HepG2 (cell line): ENCODE measurements around the gene GALNT12. TPM values are rescaled to one million over a fixed set of nuclear protein-coding genes. Genes with fewer than 3 reads are reported as not detected.

Experiments
- ATAC-seq: fragments of 200-7000 bp; cut with Tn5 transposase; 3 replicates; pipeline ENCODE4 v1.9.1; 2020; ENCODE audit warnings: mild to moderate bottlenecking, moderate library complexity
- BruUV-seq: library from RNA; stranded (reverse); fragments of 400-500 nt; replicated peaks from 2 replicates; lab custom pipeline; 2021; lab: Mats Ljungman, UMichigan
- CTCF ChIA-PET: fragments of 300-600 bp; formaldehyde crosslinking; extraction: SDS; loops from one replicate; lab custom pipeline; 2021; ENCODE audit warnings: low total read pairs, inconsistent platforms, low intra/inter-chr PET ratio; lab: Yijun Ruan, JAX
- POLR2A ChIA-PET: fragments of 350-600 bp; sonication (Branson Sonifier 250); formaldehyde crosslinking; loops from one replicate; lab custom pipeline; 2020; ENCODE audit warnings: antibody characterized with exemption, inconsistent platforms; lab: Yijun Ruan, JAX
- DNase-seq: peaks from one replicate; pipeline ENCODE4 v3.0.0-alpha.2; 2015; ENCODE audit warnings: low spot score
- FAIRE-seq: peaks from 3 replicates; lab custom pipeline; 2011; peaks lifted over from hg19 to GRCh38; lab: Jason Lieb, UNC
- H2AFZ ChIP-seq: one replicate; pipeline ENCODE4 v1.6.1; 2011; ENCODE audit warnings: low read length, inconsistent platforms
- H3K27ac ChIP-seq: fragments of 300-600 bp; 3 replicates; pipeline ENCODE4 v1.8.0; 2011; ENCODE audit warnings: mixed run types, mild to moderate bottlenecking, mixed read lengths, low read length, inconsistent platforms; ENCODE audit not compliant: insufficient read depth; ENCODE audit errors: extremely low read length
- H3K27me3 ChIP-seq, 2 experiments: fragments of 200-600 bp in 1 of 2; 2 replicates in 1 of 2; 3 replicates in 1 of 2; pipeline versions ENCODE4 v1.6.0 to v1.8.0; 2011; ENCODE audit warnings: low read length in 2 of 2, mild to moderate bottlenecking in 2 of 2, moderate library complexity in 2 of 2, inconsistent platforms in 1 of 2; ENCODE audit not compliant: insufficient read depth in 2 of 2, control insufficient read depth in 1 of 2
- H3K36me3 ChIP-seq, 2 experiments: fragments of 200-600 bp in 1 of 2; replicated peaks in 1 of 2; 2 replicates in 1 of 2; 3 replicates in 1 of 2; pipeline versions ENCODE4 v1.5.1 to v1.8.0; 2011; ENCODE audit warnings: low read length in 2 of 2, inconsistent platforms in 1 of 2; ENCODE audit not compliant: insufficient read depth in 2 of 2, control insufficient read depth in 1 of 2
- H3K4me1 ChIP-seq: 2 replicates; pipeline ENCODE4 v1.5.1; 2012; ENCODE audit warnings: low read length, inconsistent platforms; ENCODE audit not compliant: insufficient read depth
- H3K4me2 ChIP-seq: 2 replicates; pipeline ENCODE4 v1.6.0; 2011; ENCODE audit warnings: low read depth, low read length, inconsistent platforms
- H3K4me3 ChIP-seq, 3 experiments: fragments of 200-600 bp in 1 of 3; sonication (generic), shearing (Covaris generic) in 1 of 3; replicated peaks in 1 of 3; 2 replicates each; pipeline ENCODE4 v1.5.1; 2011 to 2016; ENCODE audit warnings: low read length in 3 of 3, inconsistent platforms in 2 of 3, low read depth in 2 of 3, mild to moderate bottlenecking in 2 of 3, control low read depth in 1 of 3, mixed read lengths in 1 of 3; ENCODE audit not compliant: insufficient read depth in 1 of 3
- H3K79me2 ChIP-seq: one replicate; pipeline ENCODE4 v1.6.1; 2011; ENCODE audit warnings: low read length, inconsistent platforms; ENCODE audit not compliant: insufficient read depth
- H3K9ac ChIP-seq: 2 replicates; pipeline ENCODE4 v1.6.0; 2011; ENCODE audit warnings: mild to moderate bottlenecking, low read depth, low read length, inconsistent platforms; ENCODE audit not compliant: insufficient read depth
- H3K9me3 ChIP-seq: 2 replicates; pipeline ENCODE4 v1.5.1; 2012; ENCODE audit warnings: mild to moderate bottlenecking, low read length
- H4K20me1 ChIP-seq: 2 replicates; pipeline ENCODE4 v1.6.0; 2011; ENCODE audit warnings: inconsistent platforms, mild to moderate bottlenecking, low read length, moderate library complexity; ENCODE audit not compliant: insufficient read depth
- BRD4 ChIP-seq: sonication (generic); formaldehyde crosslinking; IDR thresholded peaks from 2 replicates; pipeline ENCODE4 v1.4.0; 2020; ENCODE audit warnings: missing genetic modification reagents
- CSRNP1 ChIP-seq: sonication (generic); formaldehyde crosslinking; IDR thresholded peaks from 2 replicates; pipeline ENCODE4 v1.8.1; 2023; ENCODE audit warnings: mild to moderate bottlenecking, missing genetic modification reagents
- GLI4 ChIP-seq: sonication (generic); formaldehyde crosslinking; IDR thresholded peaks from 2 replicates; pipeline ENCODE4 v1.5.1; 2020; ENCODE audit warnings: missing genetic modification reagents, mild to moderate bottlenecking, moderate library complexity, borderline replicate concordance
- MIER2 ChIP-seq: IDR thresholded peaks from 2 replicates; pipeline ENCODE4 v1.6.1; 2016; ENCODE audit warnings: missing biosample characterization, missing genetic modification reagents
- PBX3 ChIP-seq: sonication (generic); formaldehyde crosslinking; IDR thresholded peaks from 2 replicates; pipeline ENCODE4 v1.8.1; 2023; ENCODE audit warnings: missing genetic modification reagents, inconsistent platforms, borderline replicate concordance
- RORA ChIP-seq: sonication (generic); formaldehyde crosslinking; IDR thresholded peaks from 2 replicates; pipeline ENCODE4 v1.5.0; 2020; ENCODE audit warnings: mild to moderate bottlenecking, missing genetic modification reagents, moderate library complexity
- SAFB2 ChIP-seq: sonication (generic); formaldehyde crosslinking; IDR thresholded peaks from 2 replicates; pipeline ENCODE4 v1.5.1; 2020; ENCODE audit warnings: missing genetic modification reagents, low read depth, mild to moderate bottlenecking, borderline replicate concordance
- THRA ChIP-seq: sonication (generic); formaldehyde crosslinking; IDR thresholded peaks from 2 replicates; pipeline ENCODE4 v1.4.0; 2020; ENCODE audit warnings: missing genetic modification reagents, borderline replicate concordance
- ZNF20 ChIP-seq: sonication (generic); formaldehyde crosslinking; IDR thresholded peaks from 2 replicates; pipeline ENCODE4 v1.4.0; 2020; ENCODE audit warnings: mild to moderate bottlenecking, moderate library complexity, missing genetic modification reagents
- ZNF335 ChIP-seq: sonication (generic); formaldehyde crosslinking; IDR thresholded peaks from 2 replicates; pipeline ENCODE4 v1.4.0; 2020; ENCODE audit warnings: missing genetic modification reagents
- ZNF382 ChIP-seq: sonication (generic); formaldehyde crosslinking; IDR thresholded peaks from 2 replicates; pipeline ENCODE4 v1.5.0; 2020; ENCODE audit warnings: missing genetic modification reagents, mild to moderate bottlenecking, borderline replicate concordance
- ZNF839 ChIP-seq: sonication (generic); formaldehyde crosslinking; IDR thresholded peaks from 2 replicates; pipeline ENCODE4 v1.4.0; 2020; ENCODE audit warnings: missing genetic modification reagents, mild to moderate bottlenecking, borderline replicate concordance
- WGBS: methylation state at CpG from one replicate; pipeline ENCODE4 v1.1.6; 2017; ENCODE audit warnings: low lambda C conversion rate; 5-methylcytosine and 5-hydroxymethylcytosine counted together
- in situ Hi-C: cut with HindIII; loops from 2 replicates; pipeline ENCODE4 v1.10.0; 2017; ENCODE audit warnings: low pct_unique_long_range_greater_than_20kb; ENCODE audit not compliant: extremely low pct_ligation_motif_present
- intact Hi-C: fragments of 100-400 bp; cut with micrococcal nuclease; formaldehyde crosslinking; loops from one replicate; pipeline ENCODE4 v1.10.0; 2022; ENCODE audit not compliant: unreplicated experiment
- polyA plus RNA-seq, 8 experiments: library from polyadenylated mRNA; depleted of rRNA in 3 of 8; stranded (reverse) in 7 of 8; unstranded in 1 of 8; fragments of >200 nt; fragmentation: Illumina TruSeq in 4 of 8; extraction: Trizol in 4 of 8; gene quantifications; 2 replicates each; pipeline versions ENCODE4 v1.2.1 to v1.2.3, GENCODE V29; 2011 to 2016; ENCODE audit warnings: low read depth in 4 of 8, missing spikeins in 1 of 8, mixed read lengths in 1 of 8; ENCODE audit not compliant: insufficient read depth in 1 of 8
- total RNA-seq, 5 experiments: library from RNA; depleted of rRNA; stranded (reverse); fragments of >200 nt; fragmentation: Illumina TruSeq; extraction: Trizol; gene quantifications; 2 replicates each; pipeline ENCODE4 v1.2.3, GENCODE V29; 2016; ENCODE audit warnings: low read depth in 1 of 5
- TF ChIP-seq, protein P1 (sequence below): sonication (generic); formaldehyde crosslinking; IDR thresholded peaks from 2 replicates; pipeline ENCODE4 v1.4.0; 2020; ENCODE audit warnings: missing genetic modification reagents
- TF ChIP-seq, protein P2 (sequence below): IDR thresholded peaks from 2 replicates; pipeline ENCODE4 v1.6.1; 2016; ENCODE audit warnings: missing biosample characterization, missing genetic modification reagents, low read depth

GALNT12 gene
- total and polyA plus RNA-seq, 2 of the 13 experiments (the other 11 are each of a cell fraction or from before 2014, with no cell fraction given) = 0.07 TPM; not detected in 1

- TF ChIP-seq, protein P1, sequence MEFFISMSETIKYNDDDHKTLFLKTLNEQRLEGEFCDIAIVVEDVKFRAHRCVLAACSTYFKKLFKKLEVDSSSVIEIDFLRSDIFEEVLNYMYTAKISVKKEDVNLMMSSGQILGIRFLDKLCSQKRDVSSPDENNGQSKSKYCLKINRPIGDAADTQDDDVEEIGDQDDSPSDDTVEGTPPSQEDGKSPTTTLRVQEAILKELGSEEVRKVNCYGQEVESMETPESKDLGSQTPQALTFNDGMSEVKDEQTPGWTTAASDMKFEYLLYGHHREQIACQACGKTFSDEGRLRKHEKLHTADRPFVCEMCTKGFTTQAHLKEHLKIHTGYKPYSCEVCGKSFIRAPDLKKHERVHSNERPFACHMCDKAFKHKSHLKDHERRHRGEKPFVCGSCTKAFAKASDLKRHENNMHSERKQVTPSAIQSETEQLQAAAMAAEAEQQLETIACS = no peak
- TF ChIP-seq RORA (CRISPR knock-in tag) (no peak), ZNF20 (no peak), ZNF335 (CRISPR knock-in tag) (no peak), ZNF839 (CRISPR knock-in tag) (no peak), SAFB2 (CRISPR knock-in tag) (no peak), BRD4 (no peak)
These were observed 63.5 kb downstream of the GALNT12 start (continued) for GRCh38 chr9:98870782-98871557.

- H4K20me1 ChIP-seq = no peaks in the 10 kb centered on the region
- no peak overlapping the region for H3K4me2 ChIP-seq
- H3K79me2 ChIP-seq = no peaks in the 10 kb centered on the region
- 3% methylated on average over 9 of the region's 9 CpGs for WGBS
- no peak for DNase-seq
- in situ Hi-C loops (no loop called here), intact Hi-C loops (no loop called here)
- H3K9me3 ChIP-seq = no peaks in the 10 kb centered on the region
- ATAC-seq = no peak
- H3K36me3 ChIP-seq = no peaks in the 10 kb centered on the region
- no peak for FAIRE-seq
- no peak overlapping the region for H2AFZ ChIP-seq
- no peak overlapping the region for H3K9ac ChIP-seq
- no peak overlapping the region for H3K27ac ChIP-seq
- ChIA-PET CTCF (no interaction called here), POLR2A (no interaction called here)
- no peak overlapping the region for H3K4me3 ChIP-seq
- no peaks in the 10 kb centered on the region for H3K4me1 ChIP-seq
- BruUV-seq = no TSS peak
- peaks cover 2 to 5% of the 10 kb centered on the region in 2 experiments; a peak in 2 of 5 replicates for H3K27me3 ChIP-seq
- TF ChIP-seq THRA (CRISPR knock-in tag) = no peak
- TF ChIP-seq GLI4 (CRISPR knock-in tag) = no peak
- no peak for TF ChIP-seq PBX3 (CRISPR knock-in tag)
- TF ChIP-seq CSRNP1 (CRISPR knock-in tag) = no peak
- TF ChIP-seq ZNF382 (CRISPR knock-in tag) = no peak
- no peak for TF ChIP-seq MIER2
- TF ChIP-seq, protein P2, sequence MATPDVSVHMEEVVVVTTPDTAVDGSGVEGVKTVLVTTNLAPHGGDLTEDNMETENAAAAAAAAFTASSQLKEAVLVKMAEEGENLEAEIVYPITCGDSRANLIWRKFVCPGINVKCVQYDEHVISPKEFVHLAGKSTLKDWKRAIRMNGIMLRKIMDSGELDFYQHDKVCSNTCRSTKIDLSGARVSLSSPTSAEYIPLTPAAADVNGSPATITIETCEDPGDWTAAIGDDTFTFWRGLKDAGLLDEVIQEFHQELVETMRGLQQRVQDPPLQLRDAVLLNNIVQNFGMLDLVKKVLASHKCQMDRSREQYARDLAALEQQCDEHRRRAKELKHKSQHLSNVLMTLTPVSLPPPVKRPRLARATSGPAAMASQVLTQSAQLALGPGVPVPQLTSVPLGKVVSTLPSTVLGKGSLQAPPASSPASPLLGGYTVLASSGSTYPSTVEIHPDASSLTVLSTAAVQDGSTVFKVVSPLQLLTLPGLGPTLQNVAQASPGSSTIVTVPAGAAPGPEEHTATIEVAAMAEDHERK = no peak
These were observed 64.1 kb downstream of the GALNT12 start for GRCh38 chr9:98871558-98872065.
